ACC112 (cell line): ENCODE data around the gene CMKLR1.

Source experiments
- H2AFZ ChIP-seq: fragments of 200-600 bp; sonication (generic); one replicate; pipeline ENCODE4 v1.6.0; 2017; ENCODE audit warnings: antibody characterized with exemption, low read length; ENCODE audit not compliant: unreplicated experiment
- H3K27ac ChIP-seq: fragments of 200-600 bp; sonication (generic); 2 replicates; pipeline ENCODE4 v1.5.1; 2014; ENCODE audit warnings: low read depth, mild to moderate bottlenecking, antibody characterized with exemption, low read length, moderate library complexity
- H3K27me3 ChIP-seq: fragments of 200-600 bp; sonication (generic); 2 replicates; pipeline ENCODE4 v1.6.1; 2014; ENCODE audit warnings: mild to moderate bottlenecking, antibody characterized with exemption, low read length, moderate library complexity, mixed read lengths; ENCODE audit not compliant: insufficient read depth
- H3K36me3 ChIP-seq: fragments of 200-600 bp; sonication (generic); 2 replicates; pipeline ENCODE4 v1.6.1; 2016; ENCODE audit warnings: mild to moderate bottlenecking, antibody characterized with exemption, low read length, moderate library complexity, mixed read lengths; ENCODE audit not compliant: insufficient read depth
- H3K4me1 ChIP-seq: fragments of 200-600 bp; sonication (generic); one replicate; pipeline ENCODE4 v1.6.1; 2016; ENCODE audit warnings: low read length, mixed read lengths; ENCODE audit not compliant: insufficient read depth, unreplicated experiment, control insufficient read depth
- H3K4me3 ChIP-seq: fragments of 200-600 bp; sonication (generic); 2 replicates; pipeline ENCODE4 v1.5.1; 2014; ENCODE audit warnings: mild to moderate bottlenecking, low read depth, low read length
- H3K79me2 ChIP-seq: fragments of 200-600 bp; sonication (generic); one replicate; pipeline ENCODE4 v1.6.0; 2016; ENCODE audit warnings: low read length; ENCODE audit not compliant: control insufficient read depth, unreplicated experiment, insufficient read depth

CMKLR1 gene

DNA sequence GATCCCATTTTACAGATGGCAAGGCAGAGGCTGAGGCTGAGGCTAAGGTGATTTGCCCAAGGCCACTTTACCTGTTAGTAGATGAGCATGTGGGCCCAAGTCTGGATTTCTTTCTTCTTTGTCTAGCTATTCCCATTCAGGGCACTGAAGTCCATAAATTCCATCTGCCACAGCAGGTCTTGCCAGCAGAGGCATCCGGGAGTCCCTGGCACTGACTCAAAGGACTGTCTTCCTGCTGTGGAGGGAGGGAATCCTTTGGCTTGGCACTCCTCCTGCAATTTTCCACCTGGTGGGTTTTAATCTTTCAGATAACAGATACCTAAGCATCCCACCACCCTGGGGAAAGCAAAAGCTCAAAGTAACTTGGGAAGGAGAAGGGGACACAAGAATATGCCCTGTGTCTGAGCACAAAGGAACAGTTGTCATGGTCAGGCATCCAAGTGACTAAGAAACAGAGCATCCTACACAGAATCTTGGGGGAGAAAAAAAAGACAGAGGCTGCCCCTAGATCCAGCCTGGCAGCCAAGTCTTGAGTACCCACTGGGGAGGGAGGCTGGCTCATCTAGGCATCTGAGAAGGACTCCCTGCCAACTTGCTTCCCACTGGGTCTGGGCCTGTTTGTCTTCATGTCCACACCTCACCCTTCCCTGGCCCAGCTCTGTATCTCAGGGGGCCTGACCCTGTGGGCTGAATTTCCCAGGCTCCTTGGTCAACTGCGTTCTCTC is 35.6 kb upstream of the CMKLR1 start:
- Histone ChIP-seq H3K27ac (peak overlapping the region; percentile 55), H3K79me2 (no peaks in the 10 kb centered on the region), H3K27me3 (no peaks in the 10 kb centered on the region), H3K4me1 (peaks cover 27% of the 10 kb centered on the region), H3K4me3 (no peak overlapping the region), H3K36me3 (no peaks in the 10 kb centered on the region), H2AFZ (no peak overlapping the region)

DNA sequence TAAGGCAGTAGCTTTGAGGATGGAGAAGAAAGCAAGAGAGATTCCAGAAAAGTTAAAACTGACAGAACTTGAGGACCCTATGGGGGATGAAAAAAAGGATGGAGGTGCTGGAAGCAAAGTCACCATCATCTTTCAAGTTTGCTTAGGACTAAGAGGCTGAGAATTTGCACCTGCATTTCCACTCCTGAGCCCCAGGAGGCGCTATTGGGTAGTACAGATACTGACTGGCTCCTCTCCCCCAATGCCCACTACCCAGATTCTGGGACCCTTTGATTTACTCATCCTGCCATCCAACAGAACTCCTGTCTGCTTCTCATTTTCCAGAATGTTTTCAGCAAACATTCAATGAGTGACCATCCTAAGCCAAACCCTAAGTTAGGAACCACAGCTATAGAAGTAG is 34.0 kb upstream of the CMKLR1 start:
- H3K27me3 ChIP-seq: no peaks in the 10 kb centered on the region
- no peaks in the 10 kb centered on the region for H3K79me2 ChIP-seq
- H3K27ac ChIP-seq: no peak overlapping the region
- peaks cover 29% of the 10 kb centered on the region for H3K4me1 ChIP-seq
- no peak overlapping the region for H3K4me3 ChIP-seq
- H2AFZ ChIP-seq: no peak overlapping the region
- no peaks in the 10 kb centered on the region for H3K36me3 ChIP-seq

GRCh38 chr12:108371801-108372344 is 32.8 kb upstream of the CMKLR1 start:
- Histone ChIP-seq H3K4me3 (no peak overlapping the region), H3K27ac (peak overlapping the region; percentile 81)

DNA sequence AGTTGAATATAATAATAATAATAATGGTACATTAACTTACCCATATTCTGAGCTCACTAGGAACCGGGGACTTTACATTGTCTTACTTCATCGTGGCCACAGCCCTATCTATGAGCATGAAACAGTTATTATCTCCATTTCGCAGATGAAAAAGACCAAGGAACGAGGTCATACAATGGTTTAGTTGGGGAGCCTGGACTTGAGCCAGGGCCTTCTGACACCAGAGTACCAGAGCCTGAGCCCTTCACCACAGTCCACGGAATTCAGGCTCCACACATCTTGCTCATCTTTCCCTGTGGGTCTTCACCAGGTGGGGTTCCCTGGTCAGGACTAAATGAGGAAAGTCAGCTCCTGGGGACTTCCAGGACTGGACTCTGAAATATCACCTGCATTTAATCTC is 31.3 kb upstream of the CMKLR1 start:
- Histone ChIP-seq H3K79me2 (no peaks in the 10 kb centered on the region), H2AFZ (no peak overlapping the region), H3K4me1 (peaks cover 29% of the 10 kb centered on the region), H3K4me3 (no peak overlapping the region), H3K27me3 (no peaks in the 10 kb centered on the region), H3K36me3 (no peaks in the 10 kb centered on the region), H3K27ac (no peak overlapping the region)

More at GRCh38 chr12:108371801-108372344, 32.8 kb upstream of the CMKLR1 start:
- Histone ChIP-seq H3K4me1 (peaks cover 35% of the 10 kb centered on the region), H3K79me2 (no peaks in the 10 kb centered on the region), H3K36me3 (no peaks in the 10 kb centered on the region), H3K27me3 (no peaks in the 10 kb centered on the region), H2AFZ (no peak overlapping the region)

GRCh38 chr12:108369736-108370396 is 30.8 kb upstream of the CMKLR1 start:
- Histone ChIP-seq H3K79me2 (no peaks in the 10 kb centered on the region), H2AFZ (no peak overlapping the region), H3K4me1 (peaks cover 24% of the 10 kb centered on the region), H3K4me3 (no peak overlapping the region), H3K36me3 (no peaks in the 10 kb centered on the region), H3K27me3 (no peaks in the 10 kb centered on the region), H3K27ac (no peak overlapping the region)

DNA sequence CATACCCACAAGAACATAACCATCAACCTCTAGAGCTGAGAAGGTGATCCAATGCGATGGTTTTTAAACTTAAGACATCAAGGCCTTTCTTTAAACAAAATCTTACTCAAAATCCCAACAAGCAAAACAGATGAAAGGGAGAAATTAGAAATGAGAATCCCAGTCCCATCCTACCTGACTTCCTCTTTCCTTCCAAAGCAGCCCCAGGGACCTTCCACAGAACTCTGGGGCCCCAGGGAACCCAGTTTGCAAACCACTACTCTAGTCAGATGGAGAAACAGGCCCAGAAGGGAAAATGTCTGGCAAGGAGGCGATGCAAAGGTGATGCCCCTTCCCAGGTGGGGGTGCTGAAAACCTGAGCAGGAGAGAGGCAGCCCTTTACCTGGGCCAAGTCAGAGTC is 29.0 kb upstream of the CMKLR1 start:
- H3K79me2 ChIP-seq: no peaks in the 10 kb centered on the region
- no peak overlapping the region for H2AFZ ChIP-seq
- H3K27ac ChIP-seq: 0 out of 2 replicates have a peak overlapping the region, but pooled peaks have one; percentile 35
- H3K4me3 ChIP-seq: no peak overlapping the region
- H3K4me1 ChIP-seq: peaks cover 24% of the 10 kb centered on the region
- no peaks in the 10 kb centered on the region for H3K27me3 ChIP-seq
- H3K36me3 ChIP-seq: no peaks in the 10 kb centered on the region

- Histone ChIP-seq H3K27me3 (no peaks in the 10 kb centered on the region), H3K79me2 (no peaks in the 10 kb centered on the region), H3K36me3 (no peaks in the 10 kb centered on the region), H3K4me1 (peaks cover 24% of the 10 kb centered on the region), H3K4me3 (no peak overlapping the region), H3K27ac (peak overlapping the region; percentile 63), H2AFZ (no peak overlapping the region)
Measured at GRCh38 chr12:108367436-108367835, 28.3 kb upstream of the CMKLR1 start.

DNA sequence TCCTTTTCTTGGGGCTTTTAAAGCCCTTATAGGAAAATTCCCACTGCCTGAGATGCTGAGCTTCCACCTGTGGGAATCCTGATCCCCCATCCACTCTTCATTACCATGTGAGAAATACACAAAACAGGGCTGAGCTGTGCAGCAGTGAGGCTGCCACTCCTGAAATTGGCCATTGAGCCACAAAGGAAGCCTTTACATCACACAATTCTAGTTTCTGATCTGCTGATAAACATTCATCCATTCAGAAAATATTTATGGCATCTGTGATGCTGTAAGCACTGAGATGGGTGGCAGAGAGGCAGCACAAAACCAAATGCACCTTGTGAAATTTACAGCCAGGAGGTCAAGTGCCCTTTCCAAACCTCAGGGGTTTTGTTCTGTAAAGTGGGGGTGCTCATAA is 26.2 kb upstream of the CMKLR1 start:
- no peak overlapping the region for H3K27ac ChIP-seq
- peaks cover 18% of the 10 kb centered on the region for H3K4me1 ChIP-seq
- H3K4me3 ChIP-seq: no peak overlapping the region
- no peak overlapping the region for H2AFZ ChIP-seq
- no peaks in the 10 kb centered on the region for H3K27me3 ChIP-seq
- H3K79me2 ChIP-seq: no peaks in the 10 kb centered on the region
- no peaks in the 10 kb centered on the region for H3K36me3 ChIP-seq

DNA sequence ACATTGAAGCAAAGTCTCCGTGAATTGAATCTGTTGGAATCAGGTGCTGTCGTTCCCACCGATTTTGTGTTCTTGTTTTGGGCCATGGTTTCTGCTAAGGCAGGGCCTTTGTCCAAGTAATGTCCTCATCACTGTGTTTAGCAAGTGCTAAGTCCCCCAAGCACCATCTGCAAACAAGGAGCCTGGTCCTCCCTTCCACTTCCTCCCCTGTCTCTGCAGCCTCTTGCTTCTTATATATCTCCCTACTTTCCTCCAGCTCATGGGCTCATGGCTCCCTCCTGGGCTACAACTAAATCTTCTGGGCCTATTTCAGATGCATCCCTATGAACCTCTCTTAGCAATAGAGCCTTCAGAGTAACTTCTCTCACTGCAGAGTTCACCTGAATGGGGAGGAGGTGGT is 25.8 kb upstream of the CMKLR1 start:
- no peaks in the 10 kb centered on the region for H3K27me3 ChIP-seq
- H2AFZ ChIP-seq: no peak overlapping the region
- H3K27ac ChIP-seq: no peak overlapping the region
- H3K4me3 ChIP-seq: no peak overlapping the region
- no peaks in the 10 kb centered on the region for H3K36me3 ChIP-seq
- no peaks in the 10 kb centered on the region for H3K79me2 ChIP-seq
- peaks cover 21% of the 10 kb centered on the region for H3K4me1 ChIP-seq

DNA sequence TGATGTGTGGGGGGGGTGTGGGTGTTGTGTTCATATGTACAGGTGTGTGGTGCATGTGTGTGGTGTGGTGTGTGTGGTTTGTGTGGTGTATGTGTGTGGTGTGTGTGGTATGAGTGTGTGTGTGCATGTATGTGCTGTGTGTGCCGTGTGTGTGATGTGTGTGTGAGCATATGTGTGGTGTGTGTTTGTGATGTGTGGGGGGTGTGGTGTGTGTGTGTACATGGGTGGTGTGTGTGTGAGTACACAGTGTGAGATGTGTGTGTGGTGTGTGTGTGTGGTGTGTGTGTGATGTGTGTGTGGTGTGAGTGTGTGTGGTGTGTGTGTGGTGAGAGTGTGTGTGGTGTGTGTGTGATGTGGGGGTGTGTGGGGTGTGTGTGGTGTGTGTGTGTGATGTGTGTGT is 24.5 kb upstream of the CMKLR1 start:
- Histone ChIP-seq H3K4me3 (no peak overlapping the region), H3K36me3 (no peaks in the 10 kb centered on the region), H3K4me1 (peaks cover 23% of the 10 kb centered on the region), H2AFZ (no peak overlapping the region), H3K27me3 (no peaks in the 10 kb centered on the region), H3K79me2 (no peaks in the 10 kb centered on the region), H3K27ac (no peak overlapping the region)

DNA sequence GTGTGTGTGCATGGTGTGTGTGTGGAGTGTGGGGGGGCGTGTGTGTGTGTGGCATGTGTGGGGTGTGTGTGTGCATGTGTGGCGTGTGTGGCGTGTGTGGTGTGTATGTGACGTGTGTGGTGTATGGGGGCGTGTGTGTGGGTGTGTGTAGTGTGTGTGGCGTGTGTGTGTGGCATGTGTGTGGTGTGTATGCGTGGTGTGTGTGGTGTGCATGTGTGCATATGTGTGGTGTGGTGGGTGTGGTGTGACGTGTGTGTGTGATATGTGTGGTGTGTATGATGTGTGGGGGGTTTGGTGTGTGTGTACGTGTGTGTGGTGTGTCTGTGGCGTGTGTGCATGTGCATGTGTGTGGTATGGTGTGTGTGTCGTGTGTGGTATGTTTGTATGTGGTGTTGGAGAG is 24.1 kb upstream of the CMKLR1 start:
- peaks cover 24% of the 10 kb centered on the region for H3K4me1 ChIP-seq
- H3K4me3 ChIP-seq: no peak overlapping the region
- no peak overlapping the region for H2AFZ ChIP-seq
- H3K36me3 ChIP-seq: no peaks in the 10 kb centered on the region
- no peak overlapping the region for H3K27ac ChIP-seq
- H3K27me3 ChIP-seq: no peaks in the 10 kb centered on the region; the same call in 1 of the 2 replicates
- H3K79me2 ChIP-seq: no peaks in the 10 kb centered on the region
